Transverse colon (tissue), 4 donors: ENCODE data around the gene PRRG4. TPM values are rescaled to one million over a fixed set of nuclear protein-coding genes. Genes with fewer than 3 reads are reported as not detected.

Experiments
- DNase-seq: peaks from one replicate; pipeline ENCODE4 v3.0.0-alpha.2; 2019
- H3K27ac ChIP-seq, 4 donors: fragments of 200-600 bp; sonication (generic); 2 replicates each; pipeline ENCODE4 v1.5.1; 2016 to 2018; ENCODE audit warnings: inconsistent platforms in 4 of 4
- H3K27me3 ChIP-seq: fragments of 200-600 bp; sonication (generic); 2 replicates; pipeline ENCODE4 v1.5.1; 2017; ENCODE audit warnings: inconsistent platforms
- H3K36me3 ChIP-seq, 4 donors: fragments of 200-600 bp; sonication (generic); 2 replicates each; pipeline ENCODE4 v1.5.1; 2017 to 2019; ENCODE audit warnings: inconsistent platforms in 4 of 4
- H3K4me1 ChIP-seq, 4 donors: fragments of 200-600 bp; sonication (generic); 2 replicates each; pipeline ENCODE4 v1.5.1; 2017 to 2020; ENCODE audit warnings: inconsistent platforms in 4 of 4
- H3K4me3 ChIP-seq, 4 donors: fragments of 200-600 bp; sonication (generic); 1 replicate in 1 of 4; 2 replicates in 3 of 4; pipeline versions ENCODE4 v1.5.1 to v1.6.1; 2017 to 2019; ENCODE audit warnings: inconsistent platforms in 4 of 4
- H3K9me3 ChIP-seq, 2 donors: fragments of 200-600 bp; sonication (generic); 2 replicates each; pipeline ENCODE4 v1.5.1; 2017 to 2019; ENCODE audit warnings: inconsistent platforms in 2 of 2
- CTCF ChIP-seq, 5 experiments: fragments of 200-600 bp in 3 of 5; fragments of 450-650 bp in 2 of 5; sonication (generic) in 3 of 5; IDR thresholded peaks; 1 replicate in 2 of 5; 2 replicates in 3 of 5; pipeline ENCODE4 v1.5.1; 2016 to 2017; ENCODE audit warnings: antibody characterized with exemption in 5 of 5, inconsistent platforms in 3 of 5, mild to moderate bottlenecking in 2 of 5, moderate library complexity in 1 of 5
- EP300 ChIP-seq: sonication (generic); formaldehyde crosslinking; IDR thresholded peaks from one replicate; pipeline ENCODE4 v1.6.1; 2017; ENCODE audit warnings: antibody characterized with exemption, low read depth
- POLR2A ChIP-seq: fragments of 450-650 bp; IDR thresholded peaks from one replicate; pipeline ENCODE4 v1.6.1; 2016; ENCODE audit warnings: antibody characterized with exemption, mild to moderate bottlenecking, moderate library complexity
- POLR2AphosphoS5 ChIP-seq, 3 donors: sonication (generic); formaldehyde crosslinking; IDR thresholded peaks; one replicate each; pipeline ENCODE4 v1.6.1; 2016; ENCODE audit warnings: antibody characterized with exemption in 3 of 3
- WGBS, 2 donors: methylation state at CpG; one replicate each; pipeline ENCODE4 v1.1.5; 2018; ENCODE audit warnings: low coverage in 1 of 2; 5-methylcytosine and 5-hydroxymethylcytosine counted together
- in situ Hi-C, 4 donors: fragments of 200-750 bp; cut with MboI; loops; one replicate each; pipeline versions ENCODE4 v1.15.0 to v1.15.1; 2017; ENCODE audit warnings: low sequenced_read_pairs in 3 of 4, low pct_ligation_motif_present in 1 of 4, low pct_unique_long_range_greater_than_20kb in 1 of 4
- intact Hi-C: fragments of 100-400 bp; cut with DNase I; formaldehyde crosslinking; loops from one replicate; pipeline ENCODE4 v1.15.1; 2023; ENCODE audit warnings: low total_unique reads
- total RNA-seq, 4 donors: library from RNA; depleted of rRNA; stranded (reverse); fragments of >200 nt; gene quantifications; one replicate each; pipeline ENCODE4 v1.1.0, GENCODE V29; 2016

Gene PRRG4
- total RNA-seq, 4 donors from 2014 or later = 4.8 to 24.6 (median 15.9) TPM

- no peak for DNase-seq
- no peaks in the 10 kb centered on the region for H3K9me3 ChIP-seq
- peaks cover 0 to 11% (median 10%) of the 10 kb centered on the region in 4 donors for H3K4me1 ChIP-seq
- intact Hi-C loops (no loop called here), in situ Hi-C loops (no loop called here)
- H3K27me3 ChIP-seq = no peaks in the 10 kb centered on the region
- no peak for TF ChIP-seq CTCF (IDR thresholded peaks at IDR 0.05)
- TF ChIP-seq POLR2A = no peak
- no peak for TF ChIP-seq POLR2AphosphoS5 (IDR thresholded peaks at IDR 0.05)
- TF ChIP-seq EP300 = no peak
- H3K36me3 ChIP-seq = no peaks in the 10 kb centered on the region
- H3K27ac ChIP-seq = no peak overlapping the region
- no peak overlapping the region for H3K4me3 ChIP-seq
These were observed 59.1 kb downstream of the PRRG4 start for GRCh38 chr11:32888805-32889204.

GRCh38 chr11:32890843-32891656, 61.3 kb downstream of the PRRG4 start:
- intact Hi-C loops = no loop called here
- Histone ChIP-seq H3K9me3 (no peaks in the 10 kb centered on the region), H3K4me1 (peaks cover 0 to 25% (median 10%) of the 10 kb centered on the region in 4 donors), H3K4me3 (peak overlapping the region in 2 of 4 donors; percentile 91 to 92), H3K27ac (peak overlapping the region in 2 of 4 donors; percentile 52 to 96), H3K36me3 (no peaks in the 10 kb centered on the region), H3K27me3 (no peaks in the 10 kb centered on the region)
- WGBS, 2 donors = 44 to 48% methylated on average over 11 of the region's 11 CpGs
- DNase-seq = peak; percentile 19
- TF ChIP-seq POLR2AphosphoS5 (IDR thresholded peaks at IDR 0.05) = no peak
- no peak for TF ChIP-seq CTCF (IDR thresholded peaks at IDR 0.05)
- no peak for TF ChIP-seq EP300
- no peak for TF ChIP-seq POLR2A
- in situ Hi-C loops = loop anchor here in 1 of 4 donors (10.0 kb wide), 1 partner anchor 64 kb away; no protein-coding TSS in a partner anchor

- Histone ChIP-seq H3K4me3 (peak overlapping the region; percentile 79 to 92 (median 92)), H3K36me3 (no peaks in the 10 kb centered on the region), H3K9me3 (no peaks in the 10 kb centered on the region), H3K27me3 (no peaks in the 10 kb centered on the region), H3K27ac (peak overlapping the region; percentile 94 to 98 (median 96)), H3K4me1 (peaks cover 0 to 25% (median 10%) of the 10 kb centered on the region in 4 donors)
- no peak for TF ChIP-seq POLR2AphosphoS5 (IDR thresholded peaks at IDR 0.05)
- no peak for TF ChIP-seq CTCF (IDR thresholded peaks at IDR 0.05)
- TF ChIP-seq POLR2A = no peak
- TF ChIP-seq EP300 = no peak
- intact Hi-C loops = no loop called here
- no peak for DNase-seq
- in situ Hi-C loops = loop anchor here in 1 of 4 donors (10.0 kb wide), 1 partner anchor 63 kb away; no protein-coding TSS in a partner anchor
- WGBS, 2 donors = 8 to 12% methylated on average over 8 to 10 of the region's 10 CpGs
These were observed 62.1 kb downstream of the PRRG4 start for GRCh38 chr11:32891657-32892354.
